GM21723 (cell line): ENCODE data around the gene RBFOX1.

Experiments
- ATAC-seq: cut with Tn5 transposase; IDR thresholded peaks from one replicate; pipeline ENCODE4 v1.9.1; 2021; ENCODE audit warnings: mild to moderate bottlenecking, moderate library complexity; ENCODE audit not compliant: unreplicated experiment

The RBFOX1 gene

DNA sequence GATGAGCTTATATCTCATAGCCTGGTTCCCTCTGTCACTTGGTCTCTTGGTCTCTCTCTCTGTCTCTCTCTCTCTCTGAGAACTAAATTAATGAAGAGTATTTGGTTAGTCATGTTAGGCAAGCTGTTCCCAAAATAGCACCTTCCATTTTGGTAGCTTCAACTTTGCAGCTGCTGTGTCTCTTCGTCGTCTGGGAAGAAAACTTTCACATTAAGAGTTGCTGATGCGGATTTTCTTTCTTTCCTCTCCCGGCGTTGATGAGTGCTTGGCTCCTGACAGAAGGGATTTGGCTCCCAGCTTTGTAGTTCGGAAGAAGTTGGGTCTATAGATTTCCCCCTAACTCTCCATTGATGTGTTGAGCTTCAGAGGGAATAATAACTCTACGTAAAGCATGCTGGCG is at the start of gene RBFOX1:
Gene RBFOX1 (plus strand): TSS at position 235 of the 400 bp plus-strand sequence.
- ATAC-seq, result no peak

DNA sequence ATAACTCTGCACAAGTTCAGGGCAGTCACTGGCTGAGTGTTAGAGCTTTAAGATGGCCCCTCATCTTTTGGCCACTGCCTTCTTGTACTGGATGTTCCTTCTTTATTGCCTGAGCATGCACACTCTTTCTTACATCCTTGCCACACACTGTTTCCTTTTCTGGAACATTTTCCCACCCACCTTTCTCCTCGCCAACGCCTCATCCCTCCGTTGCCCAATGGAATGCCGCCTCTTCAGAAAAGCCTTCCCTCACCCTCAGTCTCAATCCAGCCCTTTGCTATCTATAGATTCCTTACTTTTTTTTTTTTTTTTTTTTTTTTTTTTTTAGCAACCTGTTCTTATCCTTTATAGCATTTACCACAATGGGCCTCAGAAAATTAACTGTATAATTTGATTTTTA is 47.9 kb upstream of the RBFOX1 start:
- ATAC-seq, result no peak

DNA sequence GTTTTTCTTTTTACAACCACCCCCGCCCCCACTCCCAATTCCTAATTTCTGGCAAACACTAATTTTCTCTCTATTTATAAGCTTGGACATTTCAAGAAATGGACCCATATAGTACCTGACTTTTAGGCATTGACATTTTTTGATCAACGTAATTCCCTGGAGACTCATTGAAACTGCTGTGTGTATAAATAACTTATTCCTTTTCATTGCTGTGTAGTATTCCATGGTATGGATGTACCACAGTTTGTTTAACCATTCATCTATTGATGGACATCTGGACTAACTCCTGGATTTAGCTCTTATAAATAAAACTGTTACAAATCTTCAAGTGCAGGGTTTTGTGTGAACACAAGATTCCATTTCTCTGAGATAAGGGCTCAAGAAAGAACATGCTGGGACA is 47.1 kb upstream of the RBFOX1 start:
- no peak for ATAC-seq

DNA sequence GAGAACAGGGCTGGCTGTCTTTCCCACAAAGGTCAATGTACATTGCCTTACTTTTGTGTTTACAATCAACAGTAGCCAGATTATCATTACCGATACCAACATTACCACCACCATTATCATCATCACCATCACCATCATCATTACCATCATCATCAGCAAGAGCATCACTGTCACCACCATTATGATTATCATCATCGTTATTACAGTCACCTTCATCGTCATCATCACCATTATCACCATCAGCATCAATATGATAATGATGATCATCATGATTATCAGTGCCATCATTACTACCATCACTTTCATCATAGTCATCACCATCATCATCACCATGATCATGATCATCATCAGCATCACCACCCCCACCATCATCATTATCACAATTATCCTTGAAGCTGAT is 43.3 kb upstream of the RBFOX1 start:
- no peak for ATAC-seq

DNA sequence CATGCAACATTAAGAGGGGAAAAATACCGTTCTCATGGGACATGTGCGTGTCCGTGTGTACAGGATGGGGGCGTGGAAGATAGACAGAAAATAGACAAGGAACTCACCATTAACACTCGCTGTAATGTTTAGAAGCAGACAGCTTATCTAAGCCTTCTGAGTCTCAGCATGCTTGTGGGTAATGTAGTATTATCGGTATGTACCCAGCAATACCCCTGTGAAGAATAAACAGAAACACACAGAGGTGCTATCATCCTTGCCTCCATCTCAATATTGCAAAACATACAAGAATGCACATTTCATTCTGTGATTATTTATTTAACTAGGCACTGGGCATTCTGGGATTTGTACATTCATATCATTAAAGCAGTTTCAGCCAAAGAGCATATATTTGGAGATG is 42.0 kb upstream of the RBFOX1 start:
- ATAC-seq, result no peak

DNA sequence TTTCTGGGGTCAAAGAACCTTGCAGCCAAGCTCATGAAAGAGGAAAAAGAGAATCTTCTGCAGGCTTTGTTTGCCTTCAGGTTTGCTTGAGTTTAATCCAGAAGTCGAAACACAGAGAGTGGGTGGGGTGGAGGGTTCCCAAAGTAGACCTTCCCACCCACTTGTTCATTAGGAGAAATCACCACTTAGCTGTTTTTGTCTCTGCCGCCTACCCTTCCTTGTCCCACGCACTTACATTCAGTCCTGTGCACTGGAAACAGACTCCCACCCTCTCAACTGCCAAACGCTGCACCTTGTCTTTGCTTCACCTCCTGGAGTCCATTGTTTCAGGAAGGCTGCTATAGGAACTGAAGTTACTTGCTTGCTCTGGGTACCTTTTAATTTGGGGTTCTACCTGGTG is 38.6 kb upstream of the RBFOX1 start:
- ATAC-seq, result no peak

DNA sequence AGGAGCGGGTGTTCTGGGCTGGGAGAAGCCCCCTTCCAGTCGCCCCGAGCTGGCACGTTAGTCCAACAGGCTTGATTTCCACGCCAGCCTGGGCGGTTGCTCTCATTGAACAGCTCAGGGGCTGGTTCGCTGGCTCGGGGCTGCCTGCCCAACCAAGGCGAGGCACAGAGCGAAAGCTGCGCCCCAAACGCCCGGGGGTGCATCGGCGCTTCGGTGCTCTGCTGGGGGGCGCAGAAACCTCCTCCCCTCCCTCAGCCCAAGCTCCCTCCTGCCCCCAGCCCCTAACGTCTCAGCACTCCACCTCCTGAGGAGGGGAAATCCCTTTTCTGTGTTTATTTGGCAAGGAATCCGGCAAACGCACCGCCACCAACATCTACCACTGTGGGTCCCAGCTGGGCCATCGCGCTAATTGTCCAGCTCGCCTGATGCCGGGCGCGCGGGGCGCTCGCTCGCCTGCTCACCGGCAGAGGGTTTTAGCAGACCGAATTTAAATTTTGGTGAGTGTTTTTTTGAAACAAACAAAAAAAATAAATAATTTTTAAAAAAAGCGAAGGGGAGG is 29.5 kb upstream of the RBFOX1 start:
- ATAC-seq, result no peak

DNA sequence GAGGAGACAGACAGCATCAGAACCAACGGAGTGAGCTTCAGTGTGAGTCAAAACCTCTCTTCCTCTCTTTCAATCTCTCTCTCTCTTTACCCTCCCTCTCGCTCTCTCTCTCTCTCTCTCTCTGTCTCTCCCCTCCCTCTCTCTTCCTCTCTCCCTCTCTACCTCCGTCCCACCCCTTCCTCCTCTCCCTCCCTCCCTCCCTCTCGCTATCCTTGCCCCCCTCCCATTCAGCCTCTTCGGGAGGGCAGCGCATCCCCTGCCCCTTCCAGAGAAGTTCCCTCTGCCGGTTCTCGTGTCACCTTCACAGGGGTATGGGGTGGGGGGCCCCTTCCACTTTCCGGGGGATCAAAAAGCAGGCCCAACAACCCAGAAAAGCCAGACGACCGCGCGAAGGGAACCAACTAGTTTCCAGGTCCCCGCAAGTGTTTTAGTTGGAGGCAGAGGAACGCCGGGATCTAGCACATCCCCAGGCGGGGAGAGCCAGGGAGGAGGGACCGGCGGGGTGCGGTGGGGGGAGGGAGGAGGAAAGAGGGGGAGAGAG is 28.9 kb upstream of the RBFOX1 start:
- no peak for ATAC-seq

DNA sequence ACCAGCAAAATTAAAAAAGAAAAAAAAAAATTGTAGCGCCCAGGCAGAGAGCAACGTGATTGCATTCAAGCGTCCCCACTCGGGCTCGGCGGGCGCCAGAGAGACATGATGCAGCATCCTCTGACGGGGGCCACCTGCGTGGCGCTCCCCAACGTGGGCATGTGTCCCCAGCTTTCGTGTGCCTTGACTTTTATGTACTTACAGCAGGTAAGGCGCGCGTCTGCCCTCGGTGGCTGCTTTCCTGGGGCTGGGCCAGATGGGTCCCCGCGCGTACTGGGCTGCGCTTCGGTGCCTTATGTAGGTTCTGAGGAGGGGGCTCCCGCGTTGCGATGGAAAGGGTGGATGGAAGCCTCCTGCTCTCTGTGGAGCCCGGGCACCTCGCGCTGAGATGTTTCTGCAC is 28.4 kb upstream of the RBFOX1 start:
- no peak for ATAC-seq

DNA sequence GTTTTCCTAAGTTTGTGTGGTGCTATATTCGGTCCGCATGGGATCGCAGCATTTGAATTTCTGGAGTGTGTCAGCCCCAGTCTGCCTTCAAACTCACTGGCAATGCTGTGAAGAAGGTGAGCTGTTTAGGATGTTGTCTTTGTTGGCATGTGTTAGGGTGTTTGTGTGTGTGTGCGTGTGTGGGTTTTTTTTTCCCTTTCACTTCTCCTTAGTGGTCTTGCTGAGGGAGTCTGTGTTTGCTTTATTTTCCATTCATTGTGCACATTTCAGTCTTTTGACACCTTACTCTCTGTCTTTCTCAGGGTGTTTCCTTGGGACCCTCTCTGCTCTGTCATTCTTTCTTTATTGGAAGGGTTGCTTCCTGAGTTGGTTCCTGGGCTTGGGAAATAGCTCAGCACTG is 27.7 kb upstream of the RBFOX1 start:
- no peak for ATAC-seq

DNA sequence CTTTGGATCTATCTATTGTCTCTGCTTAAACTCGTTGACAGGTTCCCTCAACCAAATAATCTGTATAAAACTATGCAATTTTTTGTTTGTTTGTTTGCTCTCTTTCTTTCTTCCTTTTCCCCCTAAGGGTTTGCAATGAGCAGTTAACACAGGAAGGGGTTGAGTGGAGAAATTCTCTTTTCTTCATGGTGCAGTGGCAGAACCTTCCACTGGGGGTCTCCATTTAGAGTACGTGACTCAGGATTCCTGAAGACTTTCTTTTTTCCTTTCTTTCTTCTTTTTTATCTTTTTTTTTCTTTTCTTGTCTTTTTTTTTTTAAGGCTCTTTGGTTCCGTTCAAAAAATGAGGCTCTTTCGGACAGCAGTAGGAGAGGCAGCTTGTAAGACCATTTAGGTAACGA is 19.5 kb upstream of the RBFOX1 start:
- no peak for ATAC-seq

DNA sequence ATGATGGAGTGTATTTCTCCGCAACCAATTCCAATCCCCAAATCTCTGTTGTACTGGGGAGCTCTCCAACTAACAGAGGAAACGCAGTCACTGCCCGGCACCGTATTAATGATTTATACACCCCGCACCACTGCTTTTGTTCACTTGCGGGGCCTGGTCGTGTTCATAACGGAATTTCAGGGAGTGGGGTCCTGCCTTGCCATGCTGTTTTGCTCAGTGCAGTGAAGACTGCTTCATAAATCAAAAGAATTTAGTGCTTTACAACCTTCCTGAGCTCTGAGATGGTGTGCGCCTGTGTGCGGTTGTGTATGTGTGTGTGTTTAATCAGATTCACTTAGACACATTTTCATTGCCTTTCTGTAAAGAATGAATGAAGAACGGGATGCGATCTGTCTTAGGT is 18.5 kb upstream of the RBFOX1 start:
- ATAC-seq, result no peak

DNA sequence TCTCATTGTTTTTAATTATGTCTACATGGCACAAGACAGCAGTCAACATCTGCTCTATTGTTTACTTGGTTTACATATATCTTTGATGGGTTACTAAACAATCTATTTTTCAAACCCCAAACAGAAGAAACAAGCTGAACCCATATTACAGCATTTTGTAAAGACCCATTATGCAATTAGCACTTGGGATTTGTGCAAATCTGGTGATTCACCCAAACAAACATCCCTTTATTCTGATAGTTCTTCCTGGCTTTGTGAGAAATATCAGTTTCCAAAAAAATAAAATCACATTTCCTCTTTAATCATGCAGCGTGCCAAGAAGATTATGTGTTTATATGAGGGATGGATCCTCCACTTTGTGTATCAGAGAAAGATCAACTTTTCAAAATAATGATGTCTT is 16.8 kb upstream of the RBFOX1 start:
- ATAC-seq, result no peak

DNA sequence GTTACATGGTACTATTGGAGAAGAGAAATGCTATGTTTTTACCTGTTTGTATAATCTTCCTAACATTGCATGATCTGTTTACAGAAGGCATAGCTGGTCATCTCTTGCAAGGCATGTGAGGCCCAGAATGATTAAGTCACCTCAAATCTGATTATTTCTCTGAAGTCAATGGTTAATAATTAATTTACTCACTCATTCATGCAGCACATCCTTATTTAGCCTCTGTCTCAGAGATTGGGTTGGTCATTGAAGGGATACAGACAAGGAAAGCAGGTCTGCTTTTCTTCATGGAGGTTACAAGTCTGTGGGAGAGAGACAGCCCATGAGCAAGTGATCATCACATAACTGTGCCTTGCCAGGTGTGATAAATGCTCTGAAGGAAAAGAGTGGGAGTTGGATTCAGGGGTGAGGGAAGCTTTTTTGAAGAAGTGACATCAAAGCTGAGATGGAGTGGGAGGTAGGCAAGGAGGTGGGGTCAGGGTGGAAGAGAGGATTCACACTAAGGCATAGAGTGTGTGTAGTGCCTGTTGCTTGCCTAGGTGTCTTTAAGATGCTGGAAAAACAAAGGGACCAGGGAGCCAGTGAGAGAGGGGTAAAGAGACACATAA is 16.3 kb upstream of the RBFOX1 start:
- no peak for ATAC-seq

DNA sequence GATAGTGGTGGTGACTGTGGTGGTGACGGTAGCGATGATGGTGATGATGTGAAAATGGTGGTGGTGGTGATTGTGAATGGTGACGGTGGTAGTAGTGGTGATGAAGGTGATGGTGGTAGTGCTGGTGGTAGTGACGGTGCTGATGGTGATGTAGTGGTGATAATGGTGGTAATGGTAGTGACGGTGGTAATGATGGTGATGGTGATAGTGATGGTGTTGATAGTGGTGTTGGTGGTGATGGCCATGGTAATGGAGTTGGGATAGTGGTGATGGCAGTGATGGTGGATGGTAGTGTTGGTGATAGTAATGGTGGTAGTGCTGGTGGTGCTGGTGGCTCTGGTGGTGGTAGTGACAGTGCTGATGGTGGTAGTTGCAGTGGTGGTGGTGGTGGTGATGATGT is 14.7 kb upstream of the RBFOX1 start:
- no peak for ATAC-seq

DNA sequence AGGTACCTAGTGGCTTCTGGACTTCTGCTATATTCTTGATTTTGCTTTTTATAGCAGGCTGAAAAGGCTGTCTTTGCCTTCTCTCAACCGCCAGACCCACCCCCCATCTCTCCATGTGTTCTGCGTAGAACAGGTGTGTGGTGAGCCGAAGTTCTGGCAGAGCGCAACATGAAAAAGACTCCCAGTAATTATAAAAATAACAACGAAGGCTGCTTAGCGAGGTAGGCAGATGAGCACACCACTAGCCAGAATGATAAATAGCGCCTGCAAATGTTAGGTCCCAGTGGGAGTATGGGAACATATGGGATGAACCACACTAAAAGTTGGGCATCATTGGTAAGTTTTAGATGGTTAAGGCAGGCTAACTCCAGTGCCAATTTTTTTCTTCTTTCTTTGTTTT is 14.0 kb upstream of the RBFOX1 start:
- no peak for ATAC-seq

DNA sequence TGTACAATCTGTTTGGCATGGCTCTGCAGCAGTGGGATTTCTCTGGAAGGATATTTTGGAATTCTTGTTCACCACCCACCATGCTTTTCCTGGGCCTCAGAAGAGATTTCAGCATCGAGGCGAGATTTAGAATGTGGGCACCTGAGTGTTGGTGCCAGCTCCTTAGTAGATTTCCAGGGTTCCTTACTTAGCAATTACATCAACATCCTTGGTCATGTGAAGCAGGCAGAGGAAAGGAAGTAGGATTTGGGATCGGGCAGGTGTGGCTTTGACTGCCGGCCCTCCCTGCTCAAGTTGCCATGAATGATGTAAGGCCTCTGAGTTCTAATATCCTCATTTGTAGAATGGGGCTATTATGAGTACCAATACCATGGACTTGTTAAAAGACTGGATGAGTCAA is 13.1 kb upstream of the RBFOX1 start:
- no peak for ATAC-seq

DNA sequence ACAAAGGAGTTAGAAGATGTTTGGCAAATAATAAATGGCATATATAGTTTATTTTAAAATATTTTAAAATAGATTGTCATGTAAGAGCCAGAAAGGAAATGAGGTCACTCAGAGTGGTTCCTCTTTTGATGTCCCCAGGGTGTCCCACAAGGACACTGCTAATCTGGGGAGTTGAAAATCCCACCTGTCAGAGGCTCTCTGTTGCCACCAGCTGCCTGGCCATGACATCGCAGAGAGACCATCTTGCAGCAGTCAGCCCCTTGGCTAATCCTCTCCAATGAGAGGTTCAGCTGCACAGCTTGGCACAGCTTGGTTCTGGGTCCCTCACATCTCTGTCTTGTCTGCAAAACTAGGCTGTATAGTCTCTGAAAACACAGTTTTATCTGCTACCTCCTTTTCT is 11.0 kb upstream of the RBFOX1 start:
- no peak for ATAC-seq

DNA sequence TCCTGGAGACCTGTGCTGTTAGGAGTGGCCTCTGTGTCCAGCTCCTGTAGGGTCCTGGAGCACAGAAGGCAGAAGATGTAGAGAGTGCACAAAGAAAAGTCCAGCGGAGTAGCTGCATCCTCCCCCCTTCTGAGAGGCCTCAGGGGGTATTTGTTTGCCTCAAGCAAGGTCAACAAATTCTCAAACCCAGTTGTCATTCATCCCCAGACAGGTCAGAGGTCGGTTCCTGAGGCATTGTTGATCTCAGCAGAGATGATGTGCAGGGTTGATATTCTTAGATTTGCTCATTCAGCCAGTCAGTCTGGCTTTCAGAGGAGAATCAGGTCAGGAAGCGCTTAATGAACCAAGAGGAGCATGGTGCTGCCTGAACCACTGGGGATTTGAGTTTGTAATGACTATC is 8.3 kb upstream of the RBFOX1 start:
- ATAC-seq, result no peak

DNA sequence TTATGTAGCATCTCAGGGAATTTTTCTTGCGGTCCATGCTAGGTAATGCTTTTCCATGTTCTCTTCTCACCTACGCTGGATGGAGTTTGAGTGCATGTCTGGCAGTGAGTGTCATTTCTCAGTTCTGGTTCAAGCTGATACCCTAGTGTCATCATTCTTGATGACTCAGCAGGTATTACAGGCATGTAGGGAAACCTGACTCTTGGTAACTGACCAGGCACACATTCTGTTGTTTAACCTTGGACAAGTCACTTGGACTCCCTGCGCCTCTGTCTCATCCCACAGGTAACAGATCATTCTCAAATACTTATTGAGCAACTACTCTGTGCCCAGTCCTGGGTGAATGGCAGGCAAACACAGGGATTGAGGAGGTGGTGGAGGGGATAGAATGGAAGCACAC is 6.8 kb upstream of the RBFOX1 start:
- ATAC-seq, result no peak

DNA sequence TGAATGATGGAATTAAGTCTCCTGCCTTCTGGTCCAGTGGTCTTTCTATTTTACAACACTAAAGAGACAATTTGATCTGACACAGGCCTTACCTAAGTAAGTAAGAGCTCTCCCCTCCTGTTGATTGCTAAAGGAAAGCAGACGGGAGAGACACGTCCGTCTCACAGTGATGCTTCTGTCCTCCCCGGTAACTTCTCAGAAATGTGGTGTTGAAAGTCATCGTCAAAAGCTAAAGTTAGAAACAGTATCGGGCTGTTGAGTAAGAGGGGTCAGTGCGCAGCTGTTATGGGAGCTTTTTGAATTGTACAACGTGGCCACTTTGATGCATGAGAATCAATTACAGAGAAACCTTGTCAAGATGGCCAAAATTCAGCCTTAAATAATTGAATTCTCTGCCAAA is 1.9 kb upstream of the RBFOX1 start:
- ATAC-seq, result no peak

DNA sequence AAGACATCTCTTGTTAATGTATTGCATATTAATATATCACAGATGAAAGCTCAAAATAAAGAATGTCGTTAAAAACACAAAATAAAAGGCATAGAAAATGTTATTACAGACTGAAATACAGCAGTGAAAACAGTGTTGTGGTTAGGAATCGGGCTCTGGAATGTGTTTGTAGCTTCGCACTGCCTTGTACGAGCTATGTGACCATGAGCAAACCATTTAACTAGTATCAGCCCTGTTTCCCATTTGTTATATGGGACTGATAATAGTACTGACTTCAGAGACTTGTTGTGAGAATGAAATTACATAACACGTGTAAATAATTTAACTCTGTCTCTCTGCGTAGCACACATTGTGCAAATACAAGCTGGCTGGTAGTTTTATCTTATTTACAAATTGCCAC is 648 bp upstream of the RBFOX1 start:
- ATAC-seq, result no peak

DNA sequence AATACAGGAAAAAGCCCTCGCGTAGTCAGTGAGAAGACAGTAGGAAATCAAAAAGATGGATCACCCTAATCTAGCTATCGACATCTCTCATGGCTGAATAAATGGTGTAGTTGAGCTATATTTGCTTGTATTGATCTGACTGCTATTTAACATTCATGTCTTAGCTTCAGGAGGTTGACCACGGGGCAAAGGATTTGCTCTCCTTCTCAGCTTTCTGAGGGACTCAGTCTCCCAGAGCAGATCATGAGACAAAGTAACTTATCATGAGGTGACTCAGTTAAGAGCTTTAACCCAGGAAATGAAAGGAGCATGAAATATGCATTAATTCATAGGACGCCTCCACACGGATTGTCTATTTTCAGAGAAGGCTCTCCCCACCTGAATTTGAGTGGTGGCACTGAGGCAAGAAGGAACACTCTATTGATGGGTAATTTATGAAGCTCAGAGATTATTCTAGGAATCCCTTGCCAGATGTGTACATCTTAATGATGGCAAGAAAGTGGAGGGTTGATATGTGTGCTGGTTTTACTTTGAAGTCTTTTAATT is 608 bp downstream of the RBFOX1 start:
- ATAC-seq, result no peak
